Activated CD4-positive, alpha-beta T cell treated with anti-CD3 and anti-CD28 coated beads, Interleukin-2, Interleukin-4, amounts not matched to agents 100 ng/mL and 50 ng/mL, durations not matched to agents 16 hours and 8 hours (primary cell): ENCODE data around the gene PRKG1.

ENCODE experiments used
- DNase-seq: peaks from one replicate; pipeline ENCODE4 v3.0.0-alpha.2; 2020; ENCODE audit warnings: low spot score

PRKG1 gene

GRCh38 chr10:51076299-51076841, 2.1 kb downstream of the PRKG1 start:
- DNase-seq, result no peak

- no peak for DNase-seq
Measured at GRCh38 chr10:51077074-51077473, 2.8 kb downstream of the PRKG1 start.

- DNase-seq, result no peak
Measured at GRCh38 chr10:51077507-51077906, 3.2 kb downstream of the PRKG1 start.

GRCh38 chr10:51079331-51079730, 5.0 kb downstream of the PRKG1 start:
- no peak for DNase-seq

- DNase-seq, result no peak
Measured at GRCh38 chr10:51079766-51080165, 5.5 kb downstream of the PRKG1 start.

- no peak for DNase-seq
Measured at GRCh38 chr10:51080311-51081006, 6.2 kb downstream of the PRKG1 start.

GRCh38 chr10:51082857-51083256, 8.6 kb downstream of the PRKG1 start:
- no peak for DNase-seq

- DNase-seq, result no peak
Measured at GRCh38 chr10:51083356-51083853, 9.1 kb downstream of the PRKG1 start.

GRCh38 chr10:51085204-51085603, 10.9 kb downstream of the PRKG1 start:
- DNase-seq, result no peak

GRCh38 chr10:51086710-51087109, 12.4 kb downstream of the PRKG1 start:
- no peak for DNase-seq

- DNase-seq, result no peak
Measured at GRCh38 chr10:51087114-51087513, 12.8 kb downstream of the PRKG1 start.

GRCh38 chr10:51090190-51090589, 15.9 kb downstream of the PRKG1 start:
- DNase-seq, result no peak

- no peak for DNase-seq
Measured at GRCh38 chr10:51092402-51092801, 18.1 kb downstream of the PRKG1 start.

- no peak for DNase-seq
Measured at GRCh38 chr10:51095444-51095843, 21.2 kb downstream of the PRKG1 start.

- DNase-seq, result no peak
Measured at GRCh38 chr10:51097546-51097945, 23.3 kb downstream of the PRKG1 start.

- DNase-seq, result no peak
Measured at GRCh38 chr10:51100221-51100620, 25.9 kb downstream of the PRKG1 start.

- no peak for DNase-seq
Measured at GRCh38 chr10:51103554-51104217, 29.4 kb downstream of the PRKG1 start.

- DNase-seq, result no peak
Measured at GRCh38 chr10:51106311-51106945, 32.1 kb downstream of the PRKG1 start.

GRCh38 chr10:51108406-51108805, 34.1 kb downstream of the PRKG1 start:
- no peak for DNase-seq

- no peak for DNase-seq
Measured at GRCh38 chr10:51109801-51110533, 35.7 kb downstream of the PRKG1 start.

GRCh38 chr10:51112013-51112412, 37.7 kb downstream of the PRKG1 start:
- no peak for DNase-seq

GRCh38 chr10:51113007-51113406, 38.7 kb downstream of the PRKG1 start:
- DNase-seq, result no peak
